Stomach (tissue), 9 donors: Measurements from ENCODE around the gene ITPKB. TPM values are rescaled to one million over a fixed set of nuclear protein-coding genes. Genes with fewer than 3 reads are reported as not detected.

Experiments
- DNase-seq, 2 donors: peaks; one replicate each; pipeline versions ENCODE4 v3.0.0 to v3.0.0-alpha.2; 2013 to 2019
- H3K27ac ChIP-seq, 5 donors: fragments of 200-600 bp in 4 of 5; sonication (generic) in 4 of 5; one replicate each; pipeline ENCODE4 v1.5.1; 2013 to 2019; ENCODE audit warnings: mild to moderate bottlenecking in 1 of 5, moderate library complexity in 1 of 5
- H3K27me3 ChIP-seq, 3 donors: fragments of 200-600 bp; sonication (generic); one replicate each; pipeline ENCODE4 v1.5.1; 2017 to 2019; ENCODE audit warnings: mixed run types in 1 of 3
- H3K36me3 ChIP-seq, 4 donors: fragments of 200-600 bp; sonication (generic); 1 replicate in 3 of 4; 2 replicates in 1 of 4; pipeline ENCODE4 v1.5.1; 2016 to 2019
- H3K4me1 ChIP-seq, 4 donors: fragments of 200-600 bp; sonication (generic); one replicate each; pipeline ENCODE4 v1.5.1; 2016 to 2019
- H3K4me3 ChIP-seq, 4 donors: fragments of 200-600 bp; sonication (generic) in 3 of 4; one replicate each; pipeline ENCODE4 v1.5.1; 2016 to 2019; ENCODE audit warnings: mild to moderate bottlenecking in 1 of 4
- H3K9me3 ChIP-seq, 4 donors: fragments of 200-600 bp; sonication (generic); one replicate each; pipeline ENCODE4 v1.5.1; 2016 to 2019
- EP300 ChIP-seq: sonication (generic); formaldehyde crosslinking; IDR thresholded peaks from one replicate; pipeline ENCODE4 v1.6.1; 2017; ENCODE audit warnings: antibody characterized with exemption
- POLR2A ChIP-seq, 4 donors: fragments of 450-650 bp; IDR thresholded peaks; one replicate each; pipeline ENCODE4 v1.6.1; 2016; ENCODE audit warnings: antibody characterized with exemption in 4 of 4, control low read depth in 2 of 4, mild to moderate bottlenecking in 1 of 4, moderate library complexity in 1 of 4
- POLR2AphosphoS5 ChIP-seq, 3 donors: sonication (generic); formaldehyde crosslinking; IDR thresholded peaks; one replicate each; pipeline ENCODE4 v1.6.1; 2016; ENCODE audit warnings: antibody characterized with exemption in 3 of 3
- WGBS, 5 donors: extraction: QIAGEN DNeasy Blood & Tissue Kit in 3 of 5; methylation state at CpG; one replicate each; pipeline versions ENCODE4 v1.1.5 to v1.1.7; 2013 to 2018; 5-methylcytosine and 5-hydroxymethylcytosine counted together
- intact Hi-C: fragments of 100-400 bp; cut with DNase I; formaldehyde crosslinking; loops from one replicate; pipeline ENCODE4 v1.15.1; 2023; ENCODE audit warnings: low total_unique reads
- polyA plus RNA-seq, 3 donors: library from polyadenylated mRNA; stranded (reverse); fragments of 200-250 nt; gene quantifications; one replicate each; pipeline ENCODE4 v1.2.3, GENCODE V29; 2013
- total RNA-seq, 5 donors: library from RNA; depleted of rRNA; stranded (reverse); fragments of >200 nt; gene quantifications; one replicate each; pipeline versions ENCODE4 v1.1.0 to v1.2.3, GENCODE V29; 2014 to 2016
- TF ChIP-seq, protein P1 (sequence below), 7 experiments: fragments of 450-650 bp in 4 of 7; fragments of 200-600 bp in 3 of 7; sonication (generic) in 3 of 7; IDR thresholded peaks; one replicate each; pipeline ENCODE4 v1.5.1; 2016 to 2019; ENCODE audit warnings: antibody characterized with exemption in 7 of 7, control low read depth in 2 of 7, mild to moderate bottlenecking in 1 of 7
- donor health status: healthy with polysubstance abuse.
- donor health status: Bipolar disorder and iron deficiency.
- donor health status: healthy.

The ITPKB gene
- total and polyA plus RNA-seq, 8 donors, result 3.8 to 38.8 (median 19.1) TPM

DNA sequence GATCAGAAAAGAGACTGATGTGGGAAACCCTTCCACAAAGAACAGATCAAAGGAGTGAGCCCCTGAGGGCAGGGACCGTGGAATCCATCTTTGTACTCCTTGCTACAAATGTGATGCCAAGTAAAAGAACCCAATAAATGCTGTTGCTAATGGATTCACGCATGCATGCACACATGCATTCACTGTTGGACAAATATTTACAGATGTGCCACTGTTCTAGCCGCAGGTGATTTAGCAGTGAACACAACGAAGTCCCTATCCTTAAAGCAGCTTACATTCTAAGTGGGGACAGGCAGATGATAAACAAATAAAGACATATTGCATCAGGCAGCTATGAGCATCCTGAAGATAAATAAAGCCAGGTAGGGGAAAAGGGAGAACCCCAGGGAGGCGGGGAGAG lies 67.8 kb downstream of the ITPKB start:
- H3K27ac ChIP-seq, result peak overlapping the region in 2 of 5 donors; percentile 6 to 99
- no peak for DNase-seq
- H3K36me3 ChIP-seq, result peaks cover 0 to 7% (median 0%) of the 10 kb centered on the region in 4 donors
- H3K27me3 ChIP-seq, result no peaks in the 10 kb centered on the region
- WGBS, 5 donors, result 78 to 84% (median 79%) methylated on average over 5 of the region's 5 CpGs
- TF ChIP-seq POLR2AphosphoS5 (IDR thresholded peaks at IDR 0.05) (no peak), POLR2A (IDR thresholded peaks at IDR 0.05) (no peak), EP300 (no peak)
- TF ChIP-seq, protein P1, sequence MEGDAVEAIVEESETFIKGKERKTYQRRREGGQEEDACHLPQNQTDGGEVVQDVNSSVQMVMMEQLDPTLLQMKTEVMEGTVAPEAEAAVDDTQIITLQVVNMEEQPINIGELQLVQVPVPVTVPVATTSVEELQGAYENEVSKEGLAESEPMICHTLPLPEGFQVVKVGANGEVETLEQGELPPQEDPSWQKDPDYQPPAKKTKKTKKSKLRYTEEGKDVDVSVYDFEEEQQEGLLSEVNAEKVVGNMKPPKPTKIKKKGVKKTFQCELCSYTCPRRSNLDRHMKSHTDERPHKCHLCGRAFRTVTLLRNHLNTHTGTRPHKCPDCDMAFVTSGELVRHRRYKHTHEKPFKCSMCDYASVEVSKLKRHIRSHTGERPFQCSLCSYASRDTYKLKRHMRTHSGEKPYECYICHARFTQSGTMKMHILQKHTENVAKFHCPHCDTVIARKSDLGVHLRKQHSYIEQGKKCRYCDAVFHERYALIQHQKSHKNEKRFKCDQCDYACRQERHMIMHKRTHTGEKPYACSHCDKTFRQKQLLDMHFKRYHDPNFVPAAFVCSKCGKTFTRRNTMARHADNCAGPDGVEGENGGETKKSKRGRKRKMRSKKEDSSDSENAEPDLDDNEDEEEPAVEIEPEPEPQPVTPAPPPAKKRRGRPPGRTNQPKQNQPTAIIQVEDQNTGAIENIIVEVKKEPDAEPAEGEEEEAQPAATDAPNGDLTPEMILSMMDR (IDR thresholded peaks at IDR 0.05), result no peak
- H3K9me3 ChIP-seq, result no peaks in the 10 kb centered on the region
- H3K4me1 ChIP-seq, result peaks cover 24 to 85% (median 43%) of the 10 kb centered on the region in 4 donors
- intact Hi-C loops, result no loop called here
- H3K4me3 ChIP-seq, result no peak overlapping the region

DNA sequence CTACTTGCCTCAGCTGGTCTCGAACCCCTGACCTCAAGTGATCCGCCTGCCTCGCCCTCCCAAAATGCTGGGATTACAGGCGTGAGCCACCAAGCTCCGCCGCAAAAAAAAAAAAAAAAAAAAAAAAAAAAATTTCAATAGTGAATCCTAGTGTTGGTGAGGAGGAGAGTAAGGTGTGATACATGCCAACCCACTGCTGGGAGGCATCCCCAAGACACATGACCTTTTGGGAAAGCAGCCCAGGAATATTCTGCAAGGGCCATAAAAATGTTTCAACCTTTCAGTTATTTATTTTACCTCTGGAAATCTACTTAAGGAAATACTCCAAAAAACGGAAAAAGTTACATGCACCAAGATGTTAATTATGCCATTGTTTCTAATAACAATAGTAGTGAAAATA lies 69.0 kb downstream of the ITPKB start:
- intact Hi-C loops, result no loop called here
- Histone ChIP-seq H3K4me3 (no peak overlapping the region), H3K36me3 (peaks cover 0 to 7% (median 0%) of the 10 kb centered on the region in 4 donors), H3K27me3 (no peaks in the 10 kb centered on the region), H3K27ac (no peak overlapping the region), H3K4me1 (peaks cover 18 to 85% (median 33%) of the 10 kb centered on the region in 4 donors), H3K9me3 (no peaks in the 10 kb centered on the region)
- 82 to 93% (median 90%) methylated on average over 7 of the region's 7 CpGs for WGBS, 5 donors
- TF ChIP-seq POLR2AphosphoS5 (IDR thresholded peaks at IDR 0.05), result no peak
- no peak for TF ChIP-seq EP300
- TF ChIP-seq, protein P1 (IDR thresholded peaks at IDR 0.05), result no peak
- no peak for TF ChIP-seq POLR2A (IDR thresholded peaks at IDR 0.05)
- DNase-seq, result no peak

DNA sequence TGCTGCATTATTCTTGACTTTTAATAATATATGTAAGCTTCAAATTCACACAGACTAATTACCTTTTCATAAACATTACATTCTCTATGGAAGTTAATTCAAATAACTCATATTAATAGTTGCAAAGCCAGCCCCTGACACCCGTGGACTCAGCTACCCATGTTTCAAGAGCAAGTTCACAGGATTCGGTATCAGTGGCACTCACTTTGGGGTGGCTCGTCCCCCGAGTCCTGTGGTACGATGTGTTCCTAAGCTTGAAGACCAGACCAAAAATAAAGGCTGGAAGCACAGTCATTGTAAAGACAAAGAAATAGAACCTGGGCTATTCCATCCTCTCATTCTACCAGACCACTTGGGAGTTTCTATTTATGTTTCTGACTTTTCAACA lies 70.9 kb downstream of the ITPKB start:
- no peaks in the 10 kb centered on the region for H3K9me3 ChIP-seq
- peaks cover 27 to 86% (median 35%) of the 10 kb centered on the region in 4 donors for H3K4me1 ChIP-seq
- H3K4me3 ChIP-seq, result no peak overlapping the region
- TF ChIP-seq POLR2AphosphoS5 (IDR thresholded peaks at IDR 0.05), result no peak
- no peak for TF ChIP-seq EP300
- TF ChIP-seq, protein P1 (IDR thresholded peaks at IDR 0.05), result no peak
- TF ChIP-seq POLR2A (IDR thresholded peaks at IDR 0.05), result no peak
- peaks cover 0 to 7% (median 0%) of the 10 kb centered on the region in 4 donors for H3K36me3 ChIP-seq
- WGBS, 5 donors, result 78 to 90% (median 87%) methylated on average over 5 of the region's 5 CpGs
- intact Hi-C loops, result no loop called here
- no peaks in the 10 kb centered on the region for H3K27me3 ChIP-seq
- no peak for DNase-seq
- peak overlapping the region in 2 of 5 donors; percentile 39 to 46 for H3K27ac ChIP-seq

DNA sequence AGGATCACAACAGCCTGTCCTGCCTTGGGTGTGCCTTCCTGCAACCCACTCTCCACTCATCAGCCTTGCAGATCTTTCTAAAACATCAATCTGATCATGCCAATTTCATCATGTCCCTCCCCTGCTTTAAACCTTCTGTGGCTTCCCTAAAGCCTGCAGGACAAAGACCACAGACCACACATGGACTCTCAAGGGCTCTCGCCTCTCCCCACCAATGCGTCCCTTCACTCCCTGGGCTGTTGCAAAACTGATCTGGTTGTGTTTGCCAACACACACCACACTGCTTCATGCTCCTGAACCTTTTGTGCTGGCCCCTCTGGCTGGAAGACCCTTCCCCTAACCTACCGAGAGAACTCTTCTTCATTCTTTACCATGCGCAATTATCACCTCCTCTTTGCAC lies 72.4 kb downstream of the ITPKB start:
- Histone ChIP-seq H3K4me1 (peaks cover 15 to 86% (median 43%) of the 10 kb centered on the region in 4 donors), H3K4me3 (no peak overlapping the region), H3K27me3 (no peaks in the 10 kb centered on the region), H3K9me3 (no peaks in the 10 kb centered on the region), H3K27ac (peak overlapping the region in 2 of 5 donors; percentile 39 to 46), H3K36me3 (peaks cover 0 to 7% (median 0%) of the 10 kb centered on the region in 4 donors)
- 87 to 96% (median 92%) methylated on average over 4 of the region's 4 CpGs for WGBS, 5 donors
- TF ChIP-seq POLR2AphosphoS5 (IDR thresholded peaks at IDR 0.05) (no peak), POLR2A (IDR thresholded peaks at IDR 0.05) (no peak), EP300 (no peak)
- TF ChIP-seq, protein P1 (IDR thresholded peaks at IDR 0.05), result no peak
- DNase-seq, result no peak
- intact Hi-C loops, result no loop called here
